ENCODE data around the gene PDIA3. TPM values are rescaled to one million over a fixed set of nuclear protein-coding genes. Genes with fewer than 3 reads are reported as not detected.

PDIA3 gene
- total RNA-seq, 2 experiments from 2014 or later, result 196 to 199 TPM

- Mint-ChIP-seq H3K27me3 (ENCODE audit: low read depth) (no peaks in the 10 kb centered on the region), H3K9me3 (no peaks in the 10 kb centered on the region), H3K27ac (peak overlapping the region; percentile 3), H3K4me3 (no peak overlapping the region), H3K36me3 (ENCODE audit: low read depth) (peaks cover 32% of the 10 kb centered on the region), H3K4me1 (ENCODE audit: low read depth) (peaks cover 46% of the 10 kb centered on the region)
- intact Hi-C loops (cut with micrococcal nuclease), result loop anchor here (2.0 kb wide), 1 partner anchor 17 kb away; no protein-coding TSS in a partner anchor
- no peak for DNase-seq
- CTCF ChIA-PET, result interaction anchor here (0.6 kb wide), 1 partner anchor 504 kb away, joined by 3 read pairs; no protein-coding TSS in a partner anchor
Observed at GRCh38 chr15:43751885-43752284, 5.6 kb downstream of the PDIA3 start.

- Mint-ChIP-seq H3K4me1 (ENCODE audit: low read depth) (peaks cover 3% of the 10 kb centered on the region), H3K36me3 (ENCODE audit: low read depth) (peaks cover 35% of the 10 kb centered on the region), H3K27ac (peak overlapping the region; percentile 70), H3K27me3 (ENCODE audit: low read depth) (no peaks in the 10 kb centered on the region), H3K4me3 (no peak overlapping the region), H3K9me3 (no peaks in the 10 kb centered on the region)
- DNase-seq, result no peak
- CTCF ChIA-PET, result no interaction called here
- intact Hi-C loops (cut with micrococcal nuclease), result no loop called here
Observed at GRCh38 chr15:43762824-43763223, 16.6 kb downstream of the PDIA3 start.

- H3K27ac Mint-ChIP-seq, result peak overlapping the region; percentile 70
- intact Hi-C loops (cut with micrococcal nuclease), result no loop called here
- H3K4me3 Mint-ChIP-seq, result no peak overlapping the region
- peaks cover 42% of the 10 kb centered on the region for H3K36me3 Mint-ChIP-seq (ENCODE audit: low read depth)
- H3K9me3 Mint-ChIP-seq, result no peaks in the 10 kb centered on the region
- H3K4me1 Mint-ChIP-seq (ENCODE audit: low read depth), result peaks cover 3% of the 10 kb centered on the region
- no peak for DNase-seq
- CTCF ChIA-PET, result no interaction called here
- H3K27me3 Mint-ChIP-seq (ENCODE audit: low read depth), result no peaks in the 10 kb centered on the region
Observed at GRCh38 chr15:43763819-43764446, 17.7 kb downstream of the PDIA3 start.

GRCh38 chr15:43769584-43770228 lies 23.5 kb downstream of the PDIA3 start:
- Mint-ChIP-seq H3K27ac (peak overlapping the region; percentile 59), H3K36me3 (ENCODE audit: low read depth) (peaks cover 47% of the 10 kb centered on the region), H3K4me3 (no peak overlapping the region), H3K9me3 (no peaks in the 10 kb centered on the region), H3K4me1 (ENCODE audit: low read depth) (no peaks in the 10 kb centered on the region), H3K27me3 (ENCODE audit: low read depth) (no peaks in the 10 kb centered on the region)
- CTCF ChIA-PET, result interaction anchor here (0.6 to 1.8 kb wide), 9 partner anchors 11 to 150 kb away, joined by 3 to 6 read pairs (median 3); partner anchors contain the start of gene MFAP1
- DNase-seq, result peak; percentile 79
- intact Hi-C loops (cut with micrococcal nuclease), result loop anchor here (1.0 to 2.0 kb wide), 2 partner anchors 8 to 17 kb away; no protein-coding TSS in a partner anchor

GRCh38 chr15:43771816-43772215 lies 25.6 kb downstream of the PDIA3 start:
- Mint-ChIP-seq H3K36me3 (ENCODE audit: low read depth) (peaks cover 38% of the 10 kb centered on the region), H3K4me3 (no peak overlapping the region), H3K27me3 (ENCODE audit: low read depth) (no peaks in the 10 kb centered on the region), H3K4me1 (ENCODE audit: low read depth) (peaks cover 6% of the 10 kb centered on the region), H3K27ac (no peak overlapping the region), H3K9me3 (no peaks in the 10 kb centered on the region)
- no peak for DNase-seq
- CTCF ChIA-PET, result interaction anchor here (1.4 kb wide), 1 partner anchor 19 kb away, joined by 4 read pairs; no protein-coding TSS in a partner anchor
- intact Hi-C loops (cut with micrococcal nuclease), result no loop called here

GRCh38 chr15:43772624-43773023 lies 26.4 kb downstream of the PDIA3 start:
- Mint-ChIP-seq H3K27ac (no peak overlapping the region), H3K4me3 (no peak overlapping the region), H3K9me3 (no peaks in the 10 kb centered on the region), H3K36me3 (ENCODE audit: low read depth) (peaks cover 36% of the 10 kb centered on the region), H3K4me1 (ENCODE audit: low read depth) (peaks cover 11% of the 10 kb centered on the region), H3K27me3 (ENCODE audit: low read depth) (no peaks in the 10 kb centered on the region)
- CTCF ChIA-PET, result no interaction called here
- intact Hi-C loops (cut with micrococcal nuclease), result no loop called here
- DNase-seq, result no peak

- Mint-ChIP-seq H3K9me3 (no peaks in the 10 kb centered on the region), H3K27ac (peak overlapping the region; percentile 26), H3K27me3 (ENCODE audit: low read depth) (no peaks in the 10 kb centered on the region), H3K36me3 (ENCODE audit: low read depth) (peaks cover 26% of the 10 kb centered on the region), H3K4me3 (no peak overlapping the region), H3K4me1 (ENCODE audit: low read depth) (peaks cover 21% of the 10 kb centered on the region)
- DNase-seq, result no peak
- intact Hi-C loops (cut with micrococcal nuclease), result no loop called here
- CTCF ChIA-PET, result interaction anchor here (0.6 kb wide), 2 partner anchors 21 to 448 kb away, joined by 3 to 4 read pairs; no protein-coding TSS in a partner anchor
Observed at GRCh38 chr15:43774062-43774461, 27.8 kb downstream of the PDIA3 start.

GRCh38 chr15:43775411-43775965 lies 29.2 kb downstream of the PDIA3 start:
- peaks cover 16% of the 10 kb centered on the region for H3K36me3 Mint-ChIP-seq (ENCODE audit: low read depth)

GRCh38 chr15:43776101-43776717 lies 30.0 kb downstream of the PDIA3 start:
- Mint-ChIP-seq H3K9me3 (no peaks in the 10 kb centered on the region), H3K27me3 (ENCODE audit: low read depth) (no peaks in the 10 kb centered on the region), H3K27ac (peak overlapping the region; percentile 36), H3K36me3 (ENCODE audit: low read depth) (peaks cover 9% of the 10 kb centered on the region), H3K4me3 (peak overlapping the region; percentile 89), H3K4me1 (ENCODE audit: low read depth) (peaks cover 23% of the 10 kb centered on the region)
- DNase-seq, result peak; percentile 22
- intact Hi-C loops (cut with micrococcal nuclease), result loop anchor here (2.0 kb wide), 1 partner anchor 335 kb away; no protein-coding TSS in a partner anchor
- CTCF ChIA-PET, result interaction anchor here (1.1 to 2.8 kb wide), 7 partner anchors 10 to 52 kb away, joined by 4 to 17 read pairs (median 8); partner anchors contain the start of genes HYPK, SERF2 and SERINC4

More at GRCh38 chr15:43775411-43775965, 29.2 kb downstream of the PDIA3 start:
- Mint-ChIP-seq H3K4me1 (ENCODE audit: low read depth) (peaks cover 23% of the 10 kb centered on the region), H3K4me3 (no peak overlapping the region), H3K27me3 (ENCODE audit: low read depth) (no peaks in the 10 kb centered on the region), H3K9me3 (no peaks in the 10 kb centered on the region), H3K27ac (peak overlapping the region; percentile 24)
- CTCF ChIA-PET, result interaction anchor here (0.7 to 2.8 kb wide), 4 partner anchors 10 to 360 kb away, joined by 3 to 17 read pairs (median 5); no protein-coding TSS in a partner anchor
- intact Hi-C loops (cut with micrococcal nuclease), result no loop called here
- no peak for DNase-seq

GRCh38 chr15:43776718-43777266 lies 30.6 kb downstream of the PDIA3 start, which contains the start of gene ELL3:
Gene ELL3, minus strand, starts transcription at chr15:43776966. Its CDS starts 65 bp downstream, at chr15:43776901.
- Mint-ChIP-seq H3K4me1 (ENCODE audit: low read depth) (peaks cover 23% of the 10 kb centered on the region), H3K4me3 (peak within 1 kb of the TSS; percentile 89), H3K9me3 (no peaks in the 10 kb centered on the region), H3K27ac (peak within 1 kb of the TSS; percentile 84), H3K27me3 (ENCODE audit: low read depth) (no peaks in the 10 kb centered on the region), H3K36me3 (ENCODE audit: low read depth) (peaks cover 5% of the 10 kb centered on the region)
- peak; percentile 79 for DNase-seq
- CTCF ChIA-PET, result interaction anchor here (0.6 to 2.8 kb wide), 10 partner anchors 10 to 385 kb away, joined by 3 to 17 read pairs (median 6); partner anchors contain the start of genes HYPK, MFAP1, SERF2 and SERINC4
- intact Hi-C loops (cut with micrococcal nuclease), result loop anchor here (1.0 to 2.0 kb wide), 6 partner anchors 7 to 336 kb away; partner anchors contain the start of genes HYPK, SERF2 and SERINC4

- peaks cover 2% of the 10 kb centered on the region for H3K36me3 Mint-ChIP-seq (ENCODE audit: low read depth)
- H3K9me3 Mint-ChIP-seq, result no peaks in the 10 kb centered on the region
- peaks cover 23% of the 10 kb centered on the region for H3K4me1 Mint-ChIP-seq (ENCODE audit: low read depth)
- no peaks in the 10 kb centered on the region for H3K27me3 Mint-ChIP-seq (ENCODE audit: low read depth)
- peak overlapping the region; percentile 84 for H3K27ac Mint-ChIP-seq
- CTCF ChIA-PET, result interaction anchor here (0.6 to 2.8 kb wide), 10 partner anchors 9 to 385 kb away, joined by 3 to 17 read pairs (median 6); partner anchors contain the start of genes HYPK, MFAP1, SERF2 and SERINC4
- intact Hi-C loops (cut with micrococcal nuclease), result loop anchor here (1.0 to 2.0 kb wide), 6 partner anchors 8 to 337 kb away; partner anchors contain the start of genes HYPK, SERF2 and SERINC4
- H3K4me3 Mint-ChIP-seq, result peak overlapping the region; percentile 89
- peak; percentile 95 for DNase-seq
Observed at GRCh38 chr15:43777267-43777914, 31.2 kb downstream of the PDIA3 start.

All from activated naive CD4-positive, alpha-beta T cell treated with anti-CD3 and anti-CD28 coated beads for 36 hours (primary cell).